Measurements from ENCODE around the gene VPS18. TPM values are rescaled to one million over a fixed set of nuclear protein-coding genes. Genes with fewer than 3 reads are reported as not detected.

VPS18 gene
- total and polyA plus RNA-seq, 2 donors (not counting 1 experiment from before 2014, with no cell fraction given) = 13.6 to 29.6 TPM

GRCh38 chr15:40894681-40895448, 615 bp downstream of the VPS18 start:
- Histone ChIP-seq H3K9me3 (ENCODE audit: control extremely low read depth in 1 of 3, control insufficient read depth in 2 of 3, insufficient read depth in 1 of 3, low read length in 2 of 3) (no peaks in the 10 kb centered on the region), H3K79me2 (ENCODE audit: control insufficient read depth, insufficient read depth, low read length) (peaks cover 32% of the 10 kb centered on the region), H4K20me1 (ENCODE audit: control insufficient read depth, insufficient read depth, low read length, poor library complexity, severe bottlenecking) (peaks cover 11% of the 10 kb centered on the region), H3K36me3 (replicated peaks in 1 of 2; ENCODE audit: control extremely low read depth in 1 of 2, control insufficient read depth in 1 of 2, extremely low read depth in 1 of 2, insufficient read depth in 2 of 2, low read length in 1 of 2) (peaks cover 2 to 20% of the 10 kb centered on the region in 2 experiments), H3K4me3 (ENCODE audit: control extremely low read depth in 1 of 5, extremely low read depth in 1 of 5, insufficient read depth in 1 of 5, low read depth in 2 of 5, low read length in 4 of 5) (peak overlapping the region; percentile 81 to 98 (median 92)), H3K4me2 (replicated peaks; ENCODE audit: low read depth, low read length, poor library complexity, severe bottlenecking) (peak overlapping the region; percentile 86), H3K4me1 (ENCODE audit: control insufficient read depth in 2 of 2, insufficient read depth in 2 of 2, low read length in 2 of 2) (peaks cover 18 to 19% of the 10 kb centered on the region in 2 donors), H3K27ac (ENCODE audit: low read length in 2 of 2) (peak overlapping the region; percentile 84 to 91), H3K9ac (ENCODE audit: low read length) (peak overlapping the region; percentile 94), H3K27me3 (replicated peaks in 1 of 4; ENCODE audit: control extremely low read depth in 1 of 4, control insufficient read depth in 3 of 4, insufficient read depth in 4 of 4, low read length in 3 of 4) (no peaks in the 10 kb centered on the region), H2AFZ (ENCODE audit: insufficient read depth, low read depth, low read length, poor library complexity, severe bottlenecking) (peak overlapping the region; percentile 98)
- ChIA-PET CTCF (interaction anchor here (0.5 to 9.8 kb wide), 32 partner anchors 10 to 727 kb away, joined by 3 to 128 read pairs (median 5); partner anchors contain the start of genes C15orf62, CHAC1, CHP1 and RAD51), POLR2A (interaction anchor here (0.7 to 3.4 kb wide), 10 partner anchors 8 to 326 kb away, joined by 3 to 28 read pairs (median 4); partner anchors contain the start of genes DNAJC17, RAD51, RHOV and RPUSD2)
- peak; percentile 28 for ATAC-seq (ENCODE audit: low read depth)
- no peak for TF ChIP-seq EZH2 (IDR thresholded peaks at IDR 0.05; ENCODE audit: borderline replicate concordance, insufficient read depth, low read depth, low read length, poor library complexity, severe bottlenecking)
- peak; percentile 51 for TF ChIP-seq CTCF (IDR thresholded peaks at IDR 0.05)
- peak overlapping the region; percentile 99 for H3K4me3 Mint-ChIP-seq
- H3K9me3 Mint-ChIP-seq (ENCODE audit: insufficient read depth) = no peaks in the 10 kb centered on the region
- intact Hi-C loops (cut with micrococcal nuclease) = loop anchor here (1.0 to 5.0 kb wide), 14 partner anchors 9 to 388 kb away; partner anchors contain the start of genes C15orf62, CCDC32, CHAC1 and DNAJC17
- peak; percentile 77 for DNase-seq
- H3K27me3 Mint-ChIP-seq = no peaks in the 10 kb centered on the region
- peak overlapping the region; percentile 94 for H3K27ac Mint-ChIP-seq
- under 1% methylated on average over 30 of the region's 33 CpGs for WGBS (ENCODE audit: insufficient coverage)
- peaks cover 28% of the 10 kb centered on the region for H3K4me1 Mint-ChIP-seq

All from B cell (primary cell).